Trophoblast cell (in vitro differentiated cells and primary cell): ENCODE results near the gene MEG3.

Source experiments
- DNase-seq, 2 donors: peaks; one replicate each; pipeline ENCODE4 v3.0.0-alpha.2; 2016
- H2AFZ ChIP-seq: 2 replicates; pipeline ENCODE4 v1.6.1; 2013; ENCODE audit warnings: low read length, moderate library complexity, mild to moderate bottlenecking; ENCODE audit not compliant: insufficient read depth, poor library complexity
- H2AK5ac ChIP-seq: 2 replicates; pipeline ENCODE4 v1.6.1; 2013; ENCODE audit warnings: mild to moderate bottlenecking, low read length
- H2BK120ac ChIP-seq: 2 replicates; pipeline ENCODE4 v1.6.1; 2013; ENCODE audit warnings: low read length, mild to moderate bottlenecking, moderate library complexity; ENCODE audit not compliant: insufficient read depth, poor library complexity
- H2BK12ac ChIP-seq: 2 replicates; pipeline ENCODE4 v1.6.1; 2013; ENCODE audit warnings: mild to moderate bottlenecking, low read length, moderate library complexity
- H2BK5ac ChIP-seq: 2 replicates; pipeline ENCODE4 v1.6.1; 2013; ENCODE audit warnings: low read length, low read depth, moderate library complexity, mild to moderate bottlenecking; ENCODE audit not compliant: poor library complexity
- H3K14ac ChIP-seq: 2 replicates; pipeline ENCODE4 v1.6.1; 2013; ENCODE audit warnings: mild to moderate bottlenecking, low read length
- H3K18ac ChIP-seq: 2 replicates; pipeline ENCODE4 v1.6.1; 2013; ENCODE audit warnings: mild to moderate bottlenecking, low read length
- H3K23ac ChIP-seq: 2 replicates; pipeline ENCODE4 v1.6.1; 2013; ENCODE audit warnings: low read length
- H3K27ac ChIP-seq: 2 replicates; pipeline ENCODE4 v1.5.1; 2013; ENCODE audit warnings: low read depth, mild to moderate bottlenecking, inconsistent platforms, low read length, moderate library complexity
- H3K27me3 ChIP-seq: 2 replicates; pipeline ENCODE4 v1.6.1; 2013; ENCODE audit warnings: inconsistent platforms, mild to moderate bottlenecking, low read length, moderate library complexity; ENCODE audit not compliant: insufficient read depth
- H3K36me3 ChIP-seq, 2 experiments: 1 replicate in 1 of 2; 2 replicates in 1 of 2; pipeline ENCODE4 v1.6.1; 2013; ENCODE audit warnings: low read length in 2 of 2, mild to moderate bottlenecking in 2 of 2, moderate library complexity in 1 of 2; ENCODE audit not compliant: insufficient read depth in 2 of 2, control insufficient read depth in 1 of 2
- H3K4ac ChIP-seq: 2 replicates; pipeline ENCODE4 v1.6.1; 2013; ENCODE audit warnings: low read depth, mild to moderate bottlenecking, low read length, moderate library complexity
- H3K4me1 ChIP-seq, 2 experiments: 1 replicate in 1 of 2; 2 replicates in 1 of 2; pipeline ENCODE4 v1.6.1; 2013; ENCODE audit warnings: low read length in 2 of 2, mild to moderate bottlenecking in 2 of 2, moderate library complexity in 1 of 2; ENCODE audit not compliant: insufficient read depth in 2 of 2, control insufficient read depth in 1 of 2
- H3K4me2 ChIP-seq: 2 replicates; pipeline ENCODE4 v1.6.1; 2013; ENCODE audit warnings: inconsistent platforms, mild to moderate bottlenecking, low read length, moderate library complexity
- H3K4me3 ChIP-seq: 2 replicates; pipeline ENCODE4 v1.5.1; 2013; ENCODE audit warnings: mild to moderate bottlenecking, low read depth, low read length, inconsistent platforms
- H3K79me1 ChIP-seq: one replicate; pipeline ENCODE4 v1.6.1; 2013; ENCODE audit warnings: low read length
- H3K79me2 ChIP-seq: 2 replicates; pipeline ENCODE4 v1.6.1; 2013; ENCODE audit warnings: low read length, mild to moderate bottlenecking; ENCODE audit not compliant: control insufficient read depth, insufficient read depth, poor library complexity
- H3K9ac ChIP-seq: 2 replicates; pipeline ENCODE4 v1.6.1; 2013; ENCODE audit warnings: mild to moderate bottlenecking, low read length
- H3K9me3 ChIP-seq: 2 replicates; pipeline ENCODE4 v1.6.1; 2013; ENCODE audit warnings: low read depth, mild to moderate bottlenecking, control low read depth, inconsistent platforms, low read length; ENCODE audit not compliant: insufficient read depth
- H4K12ac ChIP-seq: 2 replicates; pipeline ENCODE4 v1.6.1; 2013; ENCODE audit warnings: low read depth, mild to moderate bottlenecking, low read length, moderate library complexity
- H4K8ac ChIP-seq: 2 replicates; pipeline ENCODE4 v1.6.1; 2013; ENCODE audit warnings: low read depth, mild to moderate bottlenecking, low read length, moderate library complexity
- H4K91ac ChIP-seq: one replicate; pipeline ENCODE4 v1.6.1; 2013; ENCODE audit warnings: low read depth, mild to moderate bottlenecking, low read length, moderate library complexity
- WGBS: extraction: QIAGEN DNeasy Blood & Tissue Kit; methylation state at CpG from one replicate; pipeline ENCODE4 v1.1.7; 2013; ENCODE audit warnings: missing lambda C conversion rate; ENCODE audit not compliant: insufficient read length, insufficient coverage; ENCODE audit errors: extremely low coverage; 5-methylcytosine and 5-hydroxymethylcytosine counted together

MEG3 gene

DNA sequence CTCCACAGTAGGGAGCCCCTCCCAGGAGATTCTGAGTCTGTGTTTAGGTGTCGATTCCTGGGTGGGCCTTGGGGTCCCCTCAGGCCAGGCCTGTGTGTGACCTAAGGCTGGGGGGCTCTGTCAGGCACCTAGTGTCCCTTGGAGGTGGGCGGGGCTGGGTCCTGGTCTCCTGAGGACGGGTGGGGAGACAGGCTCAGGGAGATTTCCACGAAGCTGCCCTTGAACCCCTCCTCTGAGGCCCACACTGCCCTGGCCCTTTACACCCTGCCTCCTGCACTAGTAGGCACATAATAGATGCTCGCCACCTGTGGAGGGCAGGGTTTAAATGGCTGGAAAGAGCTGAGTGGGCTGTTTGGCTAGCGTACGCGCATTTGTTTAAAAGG is 32.9 kb downstream of the MEG3 start:
- no peak overlapping the region for H3K4ac ChIP-seq
- H3K18ac ChIP-seq, result no peak overlapping the region
- H3K4me1 ChIP-seq, result no peaks in the 10 kb centered on the region
- H3K79me1 ChIP-seq, result no peaks in the 10 kb centered on the region
- H4K8ac ChIP-seq, result no peak overlapping the region
- H4K91ac ChIP-seq, result no peak overlapping the region
- H2BK120ac ChIP-seq, result no peak overlapping the region
- no peak overlapping the region for H3K9ac ChIP-seq
- no peaks in the 10 kb centered on the region for H3K36me3 ChIP-seq
- no peak overlapping the region for H3K4me2 ChIP-seq
- H3K79me2 ChIP-seq, result no peaks in the 10 kb centered on the region
- DNase-seq, result no peak
- no peak overlapping the region for H4K12ac ChIP-seq
- H2AK5ac ChIP-seq, result no peak overlapping the region
- no peak overlapping the region for H3K27ac ChIP-seq
- no peak overlapping the region for H2BK12ac ChIP-seq
- no peak overlapping the region for H2AFZ ChIP-seq
- H3K4me3 ChIP-seq, result no peak overlapping the region
- no peak overlapping the region for H3K23ac ChIP-seq
- H3K27me3 ChIP-seq, result no peaks in the 10 kb centered on the region
- no CpG with 5 or more reads among the region's 8 CpGs for WGBS
- H3K14ac ChIP-seq, result no peak overlapping the region
- H3K9me3 ChIP-seq, result peaks cover 10% of the 10 kb centered on the region
- H2BK5ac ChIP-seq, result no peak overlapping the region

DNA sequence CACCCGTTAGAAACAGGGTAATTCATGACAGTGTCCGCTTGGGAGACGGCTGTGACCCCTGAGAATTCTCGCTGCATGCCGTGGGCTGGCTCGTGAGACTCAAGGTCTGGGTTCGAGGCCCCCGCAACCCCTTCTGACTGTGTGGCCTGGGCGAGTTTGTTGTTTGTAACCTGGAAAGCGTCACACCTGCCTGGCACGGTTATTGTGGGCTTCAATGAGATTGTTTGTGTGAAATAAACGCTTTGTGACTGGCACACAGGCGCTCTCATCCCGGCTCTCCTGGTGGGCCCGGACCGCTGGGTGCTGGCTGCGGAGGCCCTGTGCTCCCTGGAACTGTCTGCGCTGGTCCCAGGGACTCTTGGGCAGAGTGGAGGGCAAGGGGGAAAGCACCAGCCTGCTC is 33.9 kb downstream of the MEG3 start:
- Histone ChIP-seq H2AK5ac (no peak overlapping the region), H3K4me3 (no peak overlapping the region), H2BK120ac (no peak overlapping the region), H3K4me1 (no peaks in the 10 kb centered on the region), H3K27me3 (no peaks in the 10 kb centered on the region), H3K9me3 (peaks cover 15% of the 10 kb centered on the region), H3K27ac (no peak overlapping the region), H3K36me3 (no peaks in the 10 kb centered on the region), H3K79me2 (no peaks in the 10 kb centered on the region), H3K79me1 (no peaks in the 10 kb centered on the region), H2BK12ac (no peak overlapping the region), H4K8ac (no peak overlapping the region), H3K9ac (no peak overlapping the region), H3K4ac (no peak overlapping the region), H3K18ac (no peak overlapping the region), H4K91ac (no peak overlapping the region), H3K4me2 (no peak overlapping the region), H3K23ac (no peak overlapping the region), H2AFZ (no peak overlapping the region), H3K14ac (no peak overlapping the region), H4K12ac (no peak overlapping the region), H2BK5ac (no peak overlapping the region)
- DNase-seq, result no peak
- no CpG with 5 or more reads among the region's 18 CpGs for WGBS

DNA sequence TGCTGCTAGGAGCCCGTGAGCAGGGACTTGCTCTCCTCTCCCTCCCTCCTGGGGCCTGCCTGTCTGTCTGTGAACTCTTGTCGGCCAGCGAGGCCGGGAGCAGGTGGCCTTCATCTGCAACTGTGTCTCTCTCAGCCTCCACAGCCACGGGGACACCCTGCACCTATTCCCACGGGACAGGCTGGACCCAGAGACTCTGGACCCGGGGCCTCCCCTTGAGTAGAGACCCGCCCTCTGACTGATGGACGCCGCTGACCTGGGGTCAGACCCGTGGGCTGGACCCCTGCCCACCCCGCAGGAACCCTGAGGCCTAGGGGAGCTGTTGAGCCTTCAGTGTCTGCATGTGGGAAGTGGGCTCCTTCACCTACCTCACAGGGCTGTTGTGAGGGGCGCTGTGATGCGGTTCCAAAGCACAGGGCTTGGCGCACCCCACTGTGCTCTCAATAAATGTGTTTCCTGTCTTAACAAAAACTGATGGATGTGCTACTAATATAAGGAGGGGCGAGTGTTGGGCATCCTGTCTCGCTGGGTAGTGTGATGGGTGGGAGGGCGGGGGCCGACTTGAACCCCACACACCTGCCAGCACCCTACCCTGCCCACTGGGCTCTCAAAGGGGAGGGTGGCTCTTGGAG is 34.8 kb downstream of the MEG3 start:
- Histone ChIP-seq H3K79me1 (no peaks in the 10 kb centered on the region), H2AK5ac (no peak overlapping the region), H4K12ac (no peak overlapping the region), H3K36me3 (no peaks in the 10 kb centered on the region), H3K79me2 (no peaks in the 10 kb centered on the region), H3K18ac (no peak overlapping the region), H3K9me3 (peaks cover 15% of the 10 kb centered on the region), H2AFZ (no peak overlapping the region), H3K27me3 (no peaks in the 10 kb centered on the region), H2BK120ac (no peak overlapping the region), H4K8ac (no peak overlapping the region), H2BK12ac (no peak overlapping the region), H3K14ac (no peak overlapping the region), H3K4me1 (no peaks in the 10 kb centered on the region), H3K23ac (no peak overlapping the region), H3K27ac (no peak overlapping the region), H2BK5ac (no peak overlapping the region), H4K91ac (no peak overlapping the region), H3K4me2 (no peak overlapping the region), H3K4ac (no peak overlapping the region), H3K9ac (no peak overlapping the region), H3K4me3 (no peak overlapping the region)
- WGBS, result no CpG with 5 or more reads among the region's 19 CpGs
- DNase-seq, result no peak

DNA sequence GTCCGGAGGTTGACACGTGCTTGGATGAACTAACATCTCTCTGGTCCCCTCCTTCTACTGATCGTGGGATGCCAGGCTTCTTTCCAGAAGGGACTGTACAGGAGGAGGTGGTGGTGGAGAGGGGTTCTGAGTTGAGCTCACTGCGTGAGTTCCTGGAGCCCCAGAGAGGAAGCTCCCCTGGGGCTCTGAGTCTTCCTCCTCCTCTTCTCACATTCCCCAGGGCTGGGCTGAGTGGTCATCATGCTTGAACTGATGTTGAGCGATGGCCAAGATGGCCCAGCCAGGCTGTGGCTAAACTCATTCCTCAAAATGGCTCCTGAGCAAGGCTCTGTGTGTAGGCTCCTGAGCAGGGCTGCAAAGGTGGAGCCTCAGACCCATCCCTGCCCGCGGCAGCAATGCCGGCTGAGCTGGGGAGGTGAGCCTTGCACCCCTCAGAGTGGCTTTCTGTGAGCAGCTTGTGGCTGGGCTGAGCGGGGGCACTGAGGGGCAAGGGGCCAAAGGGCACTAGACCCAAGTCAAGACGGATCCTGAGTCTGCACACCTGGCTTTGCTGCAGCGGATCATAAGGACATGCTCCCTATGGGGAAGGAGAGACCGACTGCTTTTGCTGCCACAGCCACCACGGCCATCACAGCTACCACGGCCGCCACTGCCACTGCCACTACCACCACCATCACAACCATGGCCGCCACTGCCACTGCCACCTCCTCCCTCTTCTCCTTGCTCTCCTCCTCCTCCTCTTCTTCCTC is 35.4 kb downstream of the MEG3 start:
- no peaks in the 10 kb centered on the region for H3K36me3 ChIP-seq
- no peak overlapping the region for H4K91ac ChIP-seq
- no peak overlapping the region for H3K4me2 ChIP-seq
- H3K9me3 ChIP-seq, result peaks cover 15% of the 10 kb centered on the region
- H3K4ac ChIP-seq, result no peak overlapping the region
- no peak overlapping the region for H2BK5ac ChIP-seq
- no peaks in the 10 kb centered on the region for H3K79me2 ChIP-seq
- no peak overlapping the region for H2AFZ ChIP-seq
- no peak overlapping the region for H3K4me3 ChIP-seq
- H2AK5ac ChIP-seq, result no peak overlapping the region
- no CpG with 5 or more reads among the region's 16 CpGs for WGBS
- no peaks in the 10 kb centered on the region for H3K27me3 ChIP-seq
- H3K9ac ChIP-seq, result no peak overlapping the region
- no peak overlapping the region for H4K8ac ChIP-seq
- DNase-seq, result no peak
- no peak overlapping the region for H4K12ac ChIP-seq
- H2BK12ac ChIP-seq, result no peak overlapping the region
- no peak overlapping the region for H2BK120ac ChIP-seq
- no peaks in the 10 kb centered on the region for H3K4me1 ChIP-seq
- no peak overlapping the region for H3K18ac ChIP-seq
- H3K14ac ChIP-seq, result no peak overlapping the region
- no peak overlapping the region for H3K27ac ChIP-seq
- H3K23ac ChIP-seq, result no peak overlapping the region
- H3K79me1 ChIP-seq, result no peaks in the 10 kb centered on the region
